NCI-H1436 treated with DMSO at 0.1 percent for 48 hours (cell line): ENCODE measurements around the gene DAPP1.

Experiments used
- DNase-seq: peaks from one replicate; lab custom pipeline; 2025; lab: John Stamatoyannopoulos, UW

DAPP1 gene

GRCh38 chr4:99917575-99917974 lies 100.9 kb downstream of the DAPP1 start:
- DNase-seq, result no peak

DNA sequence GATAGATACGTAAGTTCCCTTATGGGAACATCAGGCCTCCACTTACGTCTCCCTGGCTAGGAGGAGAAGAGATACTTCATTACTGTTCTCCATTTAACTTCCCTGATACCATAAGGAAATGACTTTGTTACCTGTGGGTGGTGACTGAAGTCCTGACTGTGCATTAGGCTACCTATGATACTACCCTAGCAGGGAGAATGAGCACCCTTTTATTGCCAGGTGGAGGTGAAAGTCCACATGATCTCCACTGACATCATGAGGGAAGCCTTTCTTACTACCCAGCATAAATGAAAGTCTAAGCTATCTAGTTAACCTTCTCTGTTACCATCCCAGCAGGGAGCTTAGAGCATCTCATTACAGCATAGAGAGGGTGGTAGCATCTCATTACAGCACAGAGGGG lies 102.0 kb downstream of the DAPP1 start:
- DNase-seq, result no peak
